SK-N-MC (cell line): ENCODE data around the gene C22orf42.

Experiments
- EZH2 ChIP-seq: fragments of 200-600 bp; sonication (generic); IDR thresholded peaks from one replicate; pipeline ENCODE4 v1.6.1; 2017; ENCODE audit warnings: antibody characterized with exemption
- POLR2AphosphoS5 ChIP-seq: IDR thresholded peaks from 2 replicates; pipeline ENCODE4 v1.6.1; 2012; ENCODE audit warnings: mild to moderate bottlenecking, low read depth, low read length, borderline replicate concordance

DNA sequence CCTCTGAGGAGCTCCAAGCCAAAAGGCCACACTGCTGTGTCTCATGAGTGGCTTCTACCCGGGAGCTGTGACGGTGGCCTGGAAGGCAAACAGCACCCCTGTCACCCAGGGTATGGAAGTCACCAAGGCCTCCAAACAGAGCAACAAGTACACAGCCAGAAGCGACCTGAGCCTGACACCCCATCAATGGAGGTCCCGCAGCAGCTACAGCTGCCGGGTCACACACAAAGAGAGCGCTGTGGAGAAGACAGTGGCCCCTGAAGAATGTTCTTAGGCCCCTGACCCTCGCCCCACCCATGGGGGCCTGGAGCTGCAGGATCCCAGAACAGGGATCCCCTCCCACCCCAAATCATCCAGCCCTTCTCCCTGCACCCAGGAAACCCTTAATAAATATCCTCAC is 40.9 kb upstream of the C22orf42 start:
- TF ChIP-seq EZH2 (no peak), POLR2AphosphoS5 (no peak)
